HCT116 (cell line): ENCODE data around the gene ADAM11. TPM values are rescaled to one million over a fixed set of nuclear protein-coding genes. Genes with fewer than 3 reads are reported as not detected.

Source experiments
- ATAC-seq: fragments of 200-7000 bp; cut with Tn5 transposase; 2 replicates; pipeline ENCODE4 v1.9.1; 2020; ENCODE audit warnings: mild to moderate bottlenecking, moderate library complexity
- BruUV-seq: library from RNA; stranded (reverse); fragments of 400-500 nt; replicated peaks from 2 replicates; lab custom pipeline; 2021; lab: Mats Ljungman, UMichigan
- CTCF ChIA-PET: fragments of 300-600 bp; sonication (Branson Sonifier 250); formaldehyde crosslinking; loops from one replicate; lab custom pipeline; 2021; ENCODE audit warnings: antibody characterized with exemption; lab: Charles Lee
- POLR2A ChIA-PET: fragments of 300-600, 350-600 bp; sonication (Branson Sonifier 250); formaldehyde crosslinking; loops from one replicate; lab custom pipeline; 2021; ENCODE audit warnings: antibody characterized with exemption; lab: Charles Lee
- RAD21 ChIA-PET, 2 experiments: fragments of 300-600 bp; sonication (Branson Sonifier 250); formaldehyde crosslinking; loops; one replicate each; lab custom pipeline; 2023; ENCODE audit warnings: low total read pairs in 2 of 2; ENCODE audit not compliant: uncharacterized antibody in 2 of 2, unreplicated experiment in 2 of 2, low non-redundant PET in 1 of 2; lab: Charles Lee
- DNase-seq: peaks from one replicate; pipeline ENCODE4 v3.0.0-alpha.2; 2010; ENCODE audit warnings: low read depth, low spot score
- H2AFZ ChIP-seq: fragments of 200-600 bp; shearing (Covaris generic), sonication (generic); 2 replicates; pipeline ENCODE4 v1.6.1; 2017; ENCODE audit warnings: low read depth, mixed run types, mixed read lengths, antibody characterized with exemption, low read length; ENCODE audit not compliant: poor library complexity, severe bottlenecking
- H3K27ac ChIP-seq: 2 replicates; pipeline ENCODE4 v1.5.1; 2012; ENCODE audit warnings: low read depth, low read length
- H3K27me3 ChIP-seq: fragments of 200-600 bp; sonication (generic); 2 replicates; pipeline ENCODE4 v1.6.1; 2016; ENCODE audit warnings: mixed run types, low read length, mixed read lengths; ENCODE audit not compliant: insufficient read depth
- H3K36me3 ChIP-seq, 2 experiments: fragments of 200-500 bp in 1 of 2; fragments of 200-600 bp in 1 of 2; sonication (Bioruptor generic) in 1 of 2; sonication (generic) in 1 of 2; 2 replicates each; pipeline versions ENCODE4 v1.5.1 to v1.6.1; 2014 to 2016; ENCODE audit warnings: low read length in 2 of 2, inconsistent platforms in 1 of 2, mixed read lengths in 1 of 2, mixed run types in 1 of 2; ENCODE audit not compliant: insufficient read depth in 2 of 2, control insufficient read depth in 1 of 2
- H3K4me1 ChIP-seq, 2 experiments: fragments of 200-600 bp in 1 of 2; sonication (generic) in 1 of 2; 2 replicates each; pipeline versions ENCODE4 v1.5.1 to v1.6.1; 2012 to 2017; ENCODE audit warnings: low read length in 2 of 2, inconsistent platforms in 1 of 2, mild to moderate bottlenecking in 1 of 2, mixed read lengths in 1 of 2, mixed run types in 1 of 2, moderate library complexity in 1 of 2; ENCODE audit not compliant: insufficient read depth in 2 of 2, control insufficient read depth in 1 of 2
- H3K4me2 ChIP-seq: fragments of 200-600 bp; sonication (generic); 2 replicates; pipeline ENCODE4 v1.6.1; 2017; ENCODE audit warnings: mixed run types, low read length, mixed read lengths
- H3K4me3 ChIP-seq, 2 experiments: fragments of 200-600 bp in 1 of 2; sonication (generic) in 1 of 2; replicated peaks in 1 of 2; 2 replicates each; pipeline ENCODE4 v1.5.1; 2011 to 2016; ENCODE audit warnings: low read length in 2 of 2, control low read depth in 1 of 2, low read depth in 1 of 2, mild to moderate bottlenecking in 1 of 2, mixed read lengths in 1 of 2, mixed run types in 1 of 2
- H3K79me2 ChIP-seq: fragments of 200-600 bp; sonication (generic); 2 replicates; pipeline ENCODE4 v1.6.1; 2017; ENCODE audit warnings: mild to moderate bottlenecking, mixed run types, low read length, moderate library complexity, mixed read lengths; ENCODE audit not compliant: insufficient read depth
- H3K9ac ChIP-seq: fragments of 200-600 bp; sonication (generic); 2 replicates; pipeline ENCODE4 v1.6.1; 2016; ENCODE audit warnings: low read length, mixed read lengths
- H3K9me2 ChIP-seq: fragments of 200-600 bp; sonication (generic), shearing (Covaris generic); 2 replicates; pipeline ENCODE4 v1.6.1; 2017; ENCODE audit warnings: mixed run types, mild to moderate bottlenecking, moderate library complexity; ENCODE audit not compliant: insufficient read depth
- H3K9me3 ChIP-seq, 2 experiments: fragments of 200-500 bp in 1 of 2; fragments of 200-600 bp in 1 of 2; sonication (Bioruptor generic) in 1 of 2; sonication (generic) in 1 of 2; 2 replicates each; pipeline ENCODE4 v1.6.1; 2014 to 2017; ENCODE audit warnings: low read length in 2 of 2, mixed read lengths in 2 of 2, inconsistent platforms in 1 of 2, low read depth in 1 of 2, mild to moderate bottlenecking in 1 of 2, mixed run types in 1 of 2, moderate library complexity in 1 of 2; ENCODE audit not compliant: control insufficient read depth in 1 of 2, insufficient read depth in 1 of 2
- H4K20me1 ChIP-seq: fragments of 200-600 bp; sonication (generic), shearing (Covaris generic); 2 replicates; pipeline ENCODE4 v1.6.1; 2017; ENCODE audit warnings: mixed run types, mild to moderate bottlenecking, moderate library complexity; ENCODE audit not compliant: insufficient read depth
- EZH2phosphoT487 ChIP-seq: fragments of 200-600 bp; IDR thresholded peaks from 2 replicates; pipeline ENCODE4 v1.6.1; 2018; ENCODE audit warnings: antibody characterized with exemption, borderline replicate concordance
- JUND ChIP-seq: IDR thresholded peaks from 2 replicates; pipeline ENCODE4 v1.6.1; 2012
- POLR2A ChIP-seq: IDR thresholded peaks from 2 replicates; pipeline ENCODE4 v1.7.0; 2011; ENCODE audit warnings: borderline replicate concordance; ENCODE audit not compliant: insufficient read depth, insufficient read length; ENCODE audit errors: extremely low read depth
- YY1 ChIP-seq: IDR thresholded peaks from 2 replicates; pipeline ENCODE4 v1.6.1; 2011; ENCODE audit warnings: low read length, low read depth, moderate library complexity, mild to moderate bottlenecking; ENCODE audit not compliant: insufficient replicate concordance; ENCODE audit errors: extremely low read depth
- intact Hi-C: fragments of 100-400 bp; cut with micrococcal nuclease; formaldehyde crosslinking; loops from 2 replicates; pipeline ENCODE4 v1.10.0; 2022
- total RNA-seq: library from RNA; stranded (reverse); gene quantifications from one replicate; pipeline ENCODE4 v1.2.1, GENCODE V29; 2021; ENCODE audit not compliant: unreplicated experiment
- TF ChIP-seq, protein P1 (sequence below): IDR thresholded peaks from 2 replicates; pipeline ENCODE4 v1.6.1; 2012
- TF ChIP-seq, protein P2 (sequence below): IDR thresholded peaks from 2 replicates; pipeline ENCODE4 v1.6.1; 2011; ENCODE audit warnings: mild to moderate bottlenecking, low read length, moderate library complexity; ENCODE audit not compliant: insufficient replicate concordance; ENCODE audit errors: extremely low read depth

The ADAM11 gene
- total RNA-seq, 1 experiment from 2014 or later, result 7.7 TPM

DNA sequence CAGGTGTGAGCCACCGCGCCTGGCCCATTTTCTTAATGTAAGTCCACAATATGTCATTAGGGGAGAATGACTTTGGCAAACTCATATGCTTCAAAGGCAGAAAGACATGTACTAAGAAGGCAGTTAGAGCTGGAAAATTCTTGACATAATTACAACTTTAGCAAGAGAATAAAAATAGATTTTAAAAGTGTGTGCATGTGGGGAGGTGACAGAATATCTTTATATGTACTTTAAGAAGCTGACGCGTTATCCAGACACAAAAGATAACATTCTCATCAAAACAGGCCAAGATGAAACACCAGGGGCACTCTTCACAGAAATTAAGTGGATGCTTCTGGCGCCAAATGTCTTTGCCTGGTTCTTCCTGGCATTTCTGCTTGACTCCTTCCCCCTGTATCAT is 43.1 kb downstream of the ADAM11 start:
- Histone ChIP-seq H4K20me1 (no peaks in the 10 kb centered on the region), H3K4me1 (peaks cover 0 to 9% of the 10 kb centered on the region in 2 experiments; a peak in 1 of 4 replicates)
- POLR2A ChIA-PET, result interaction anchor here (0.8 kb wide), 1 partner anchor 19 kb away, joined by 3 read pairs; no protein-coding TSS in a partner anchor
- CTCF ChIA-PET, result no interaction called here
- ATAC-seq, result no peak; the same call in 1 of the 2 replicates
- TF ChIP-seq, protein P1, sequence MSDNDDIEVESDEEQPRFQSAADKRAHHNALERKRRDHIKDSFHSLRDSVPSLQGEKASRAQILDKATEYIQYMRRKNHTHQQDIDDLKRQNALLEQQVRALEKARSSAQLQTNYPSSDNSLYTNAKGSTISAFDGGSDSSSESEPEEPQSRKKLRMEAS, result no peak
- no peak for TF ChIP-seq POLR2A
- TF ChIP-seq JUND, result no peak
- TF ChIP-seq EZH2phosphoT487, result no peak
- TF ChIP-seq YY1, result no peak
- TF ChIP-seq, protein P2, sequence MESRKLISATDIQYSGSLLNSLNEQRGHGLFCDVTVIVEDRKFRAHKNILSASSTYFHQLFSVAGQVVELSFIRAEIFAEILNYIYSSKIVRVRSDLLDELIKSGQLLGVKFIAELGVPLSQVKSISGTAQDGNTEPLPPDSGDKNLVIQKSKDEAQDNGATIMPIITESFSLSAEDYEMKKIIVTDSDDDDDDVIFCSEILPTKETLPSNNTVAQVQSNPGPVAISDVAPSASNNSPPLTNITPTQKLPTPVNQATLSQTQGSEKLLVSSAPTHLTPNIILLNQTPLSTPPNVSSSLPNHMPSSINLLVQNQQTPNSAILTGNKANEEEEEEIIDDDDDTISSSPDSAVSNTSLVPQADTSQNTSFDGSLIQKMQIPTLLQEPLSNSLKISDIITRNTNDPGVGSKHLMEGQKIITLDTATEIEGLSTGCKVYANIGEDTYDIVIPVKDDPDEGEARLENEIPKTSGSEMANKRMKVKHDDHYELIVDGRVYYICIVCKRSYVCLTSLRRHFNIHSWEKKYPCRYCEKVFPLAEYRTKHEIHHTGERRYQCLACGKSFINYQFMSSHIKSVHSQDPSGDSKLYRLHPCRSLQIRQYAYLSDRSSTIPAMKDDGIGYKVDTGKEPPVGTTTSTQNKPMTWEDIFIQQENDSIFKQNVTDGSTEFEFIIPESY, result no peak
- TF ChIP-seq, all 23 proteins: peak for 0
- DNase-seq, result no peak
- H3K27me3 ChIP-seq, result no peaks in the 10 kb centered on the region
- no peaks in the 10 kb centered on the region for H3K9me2 ChIP-seq
- BruUV-seq, result no TSS peak
- no peak overlapping the region for H3K4me3 ChIP-seq
- no peaks in the 10 kb centered on the region for H3K9me3 ChIP-seq
- RAD21 ChIA-PET, result no interaction called here
- H3K79me2 ChIP-seq, result peaks cover 81% of the 10 kb centered on the region
- H2AFZ ChIP-seq, result no peak overlapping the region
- H3K9ac ChIP-seq, result no peak overlapping the region
- no peak overlapping the region for H3K27ac ChIP-seq
- intact Hi-C loops, result no loop called here
- H3K36me3 ChIP-seq, result peaks cover 24 to 58% of the 10 kb centered on the region in 2 experiments
- H3K4me2 ChIP-seq, result no peak overlapping the region
